PFSK-1 (cell line): ENCODE results near the gene ADGRG3.

ENCODE experiments used
- FOXP2 ChIP-seq: optimal IDR thresholded peaks from 2 replicates; pipeline ENCODE3; 2011; ENCODE audit warnings: borderline replicate concordance, control low read depth, inconsistent platforms; ENCODE audit not compliant: insufficient read depth; ENCODE audit errors: extremely low read length, extremely low read depth
- POLR2AphosphoS5 ChIP-seq: IDR thresholded peaks from 2 replicates; pipeline ENCODE4 v1.6.1; 2012; ENCODE audit warnings: low read depth, mild to moderate bottlenecking, control low read depth, low read length, moderate library complexity
- SIN3A ChIP-seq: IDR thresholded peaks from 2 replicates; pipeline ENCODE4 v1.6.1; 2012; ENCODE audit warnings: mild to moderate bottlenecking, low read length, moderate library complexity, borderline replicate concordance; ENCODE audit not compliant: insufficient read depth
- TAF1 ChIP-seq: IDR thresholded peaks from 2 replicates; pipeline ENCODE4 v1.6.1; 2012; ENCODE audit warnings: low read length, control low read depth, borderline replicate concordance; ENCODE audit not compliant: insufficient read depth
- TF ChIP-seq, protein P1 (sequence below), 2 experiments: IDR thresholded peaks; 2 replicates each; pipeline versions ENCODE4 v1.6.1 to v1.8.0; 2011 to 2012; ENCODE audit warnings: low read depth in 2 of 2, low read length in 2 of 2, control low read depth in 1 of 2, inconsistent platforms in 1 of 2, mild to moderate bottlenecking in 1 of 2, moderate library complexity in 1 of 2; ENCODE audit not compliant: insufficient read depth in 1 of 2

ADGRG3 gene

DNA sequence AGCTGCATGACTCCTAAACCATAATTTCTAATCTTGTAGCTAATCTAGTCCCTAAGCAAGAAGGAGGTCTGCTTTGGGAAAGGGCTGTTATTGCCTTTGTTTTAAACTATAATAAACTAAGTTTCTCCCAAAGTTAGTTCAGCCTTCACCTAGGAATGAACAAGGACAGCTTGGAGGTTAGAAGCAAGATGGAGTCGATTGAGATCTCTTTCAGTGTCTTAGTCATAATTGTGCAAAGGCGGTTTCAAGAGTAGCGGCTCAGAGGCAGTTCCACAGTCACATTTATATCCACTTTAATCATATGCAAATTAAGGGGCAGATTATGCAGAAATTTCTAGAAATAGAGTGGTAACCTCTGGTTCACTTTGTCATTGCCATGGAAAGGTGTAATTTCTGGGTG is 43.9 kb downstream of the ADGRG3 start:
- TF ChIP-seq POLR2AphosphoS5: no peak
- TF ChIP-seq, protein P1, sequence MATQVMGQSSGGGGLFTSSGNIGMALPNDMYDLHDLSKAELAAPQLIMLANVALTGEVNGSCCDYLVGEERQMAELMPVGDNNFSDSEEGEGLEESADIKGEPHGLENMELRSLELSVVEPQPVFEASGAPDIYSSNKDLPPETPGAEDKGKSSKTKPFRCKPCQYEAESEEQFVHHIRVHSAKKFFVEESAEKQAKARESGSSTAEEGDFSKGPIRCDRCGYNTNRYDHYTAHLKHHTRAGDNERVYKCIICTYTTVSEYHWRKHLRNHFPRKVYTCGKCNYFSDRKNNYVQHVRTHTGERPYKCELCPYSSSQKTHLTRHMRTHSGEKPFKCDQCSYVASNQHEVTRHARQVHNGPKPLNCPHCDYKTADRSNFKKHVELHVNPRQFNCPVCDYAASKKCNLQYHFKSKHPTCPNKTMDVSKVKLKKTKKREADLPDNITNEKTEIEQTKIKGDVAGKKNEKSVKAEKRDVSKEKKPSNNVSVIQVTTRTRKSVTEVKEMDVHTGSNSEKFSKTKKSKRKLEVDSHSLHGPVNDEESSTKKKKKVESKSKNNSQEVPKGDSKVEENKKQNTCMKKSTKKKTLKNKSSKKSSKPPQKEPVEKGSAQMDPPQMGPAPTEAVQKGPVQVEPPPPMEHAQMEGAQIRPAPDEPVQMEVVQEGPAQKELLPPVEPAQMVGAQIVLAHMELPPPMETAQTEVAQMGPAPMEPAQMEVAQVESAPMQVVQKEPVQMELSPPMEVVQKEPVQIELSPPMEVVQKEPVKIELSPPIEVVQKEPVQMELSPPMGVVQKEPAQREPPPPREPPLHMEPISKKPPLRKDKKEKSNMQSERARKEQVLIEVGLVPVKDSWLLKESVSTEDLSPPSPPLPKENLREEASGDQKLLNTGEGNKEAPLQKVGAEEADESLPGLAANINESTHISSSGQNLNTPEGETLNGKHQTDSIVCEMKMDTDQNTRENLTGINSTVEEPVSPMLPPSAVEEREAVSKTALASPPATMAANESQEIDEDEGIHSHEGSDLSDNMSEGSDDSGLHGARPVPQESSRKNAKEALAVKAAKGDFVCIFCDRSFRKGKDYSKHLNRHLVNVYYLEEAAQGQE (IDR thresholded peaks at IDR 0.05; ENCODE audit: insufficient read depth in 1 of 2, low read depth in 2 of 2, low read length in 2 of 2): no peak
- TF ChIP-seq TAF1: no peak
- TF ChIP-seq SIN3A: no peak
- TF ChIP-seq FOXP2: no peak

DNA sequence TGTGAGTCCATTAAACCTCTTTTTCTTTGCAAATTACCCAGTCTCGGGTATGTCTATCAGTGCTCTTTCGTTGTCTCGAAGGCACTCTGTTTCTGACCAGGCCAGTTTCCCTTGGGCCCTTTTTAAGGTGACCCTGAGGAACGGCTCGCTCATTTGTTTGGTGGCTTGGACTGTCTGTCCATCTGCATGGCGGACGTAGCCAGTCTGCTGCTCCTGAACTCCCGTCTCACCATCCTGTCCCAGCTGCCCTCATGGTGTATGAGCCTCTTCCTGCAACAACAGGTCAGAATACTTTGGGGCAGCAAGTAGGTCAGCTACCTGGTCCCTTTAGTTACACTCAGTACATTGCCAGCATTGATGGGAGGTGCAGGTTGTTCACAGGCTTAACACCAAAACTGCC is 45.5 kb downstream of the ADGRG3 start:
- no peak for TF ChIP-seq TAF1
- no peak for TF ChIP-seq FOXP2
- no peak for TF ChIP-seq POLR2AphosphoS5
- TF ChIP-seq, protein P1 (IDR thresholded peaks at IDR 0.05; ENCODE audit: insufficient read depth in 1 of 2, low read depth in 2 of 2, low read length in 2 of 2): no peak
- TF ChIP-seq SIN3A: no peak

DNA sequence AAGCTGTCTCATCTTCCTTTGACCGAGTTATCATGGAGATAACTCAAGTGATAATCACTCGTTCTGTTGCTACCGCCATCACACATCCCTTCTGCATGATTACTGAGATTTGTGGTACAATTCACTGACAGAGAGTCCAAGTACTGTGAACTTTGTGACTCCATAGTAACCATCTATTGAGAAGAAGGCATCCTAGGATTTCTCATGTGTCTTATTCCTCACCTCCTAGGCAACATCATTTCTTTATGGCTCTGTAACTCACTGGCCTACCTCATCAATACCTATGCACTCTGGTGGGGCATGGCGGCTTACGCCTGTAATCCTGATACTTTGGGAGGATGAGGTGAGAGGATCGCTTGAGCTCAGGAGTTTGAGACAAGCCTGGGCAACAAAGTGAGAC is 45.9 kb downstream of the ADGRG3 start:
- TF ChIP-seq SIN3A (no peak), POLR2AphosphoS5 (no peak), TAF1 (no peak), FOXP2 (no peak)
- TF ChIP-seq, protein P1 (IDR thresholded peaks at IDR 0.05; ENCODE audit: insufficient read depth in 1 of 2, low read depth in 2 of 2, low read length in 2 of 2): no peak

GRCh38 chr16:57720142-57720575 is 52.1 kb downstream of the ADGRG3 start:
- TF ChIP-seq POLR2AphosphoS5 (no peak), SIN3A (no peak), TAF1 (no peak), FOXP2 (no peak)
- TF ChIP-seq, protein P1 (IDR thresholded peaks at IDR 0.05; ENCODE audit: insufficient read depth in 1 of 2, low read depth in 2 of 2, low read length in 2 of 2): no peak
